LNCAP (cell line): ENCODE measurements around the gene ACYP1.

Experiments
- TF ChIP-seq, protein P1 (sequence below): fragments of 450-650 bp; IDR thresholded peaks from 2 replicates; pipeline ENCODE4 v1.5.1; 2017; ENCODE audit warnings: mild to moderate bottlenecking

ACYP1 gene

DNA sequence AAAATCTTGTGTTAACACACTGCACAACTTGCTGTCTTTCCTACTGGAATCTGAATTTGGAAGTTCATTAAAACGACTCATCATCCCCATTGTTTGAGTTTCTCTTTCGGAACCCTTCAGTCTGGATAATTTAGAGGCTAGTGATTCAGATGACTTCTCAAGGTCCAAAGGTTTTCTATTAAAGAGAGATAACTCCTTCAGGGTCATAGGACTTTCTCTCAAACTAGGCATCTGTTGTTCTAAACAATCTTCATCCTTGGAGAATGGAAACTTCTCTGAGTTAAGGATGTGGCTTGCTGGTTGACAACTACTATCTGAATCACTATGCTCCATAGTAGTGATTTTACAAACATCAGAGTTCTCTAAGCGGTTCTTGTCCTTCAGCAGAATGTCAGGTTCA, 16.9 kb downstream of the ACYP1 start:
- TF ChIP-seq, protein P1, sequence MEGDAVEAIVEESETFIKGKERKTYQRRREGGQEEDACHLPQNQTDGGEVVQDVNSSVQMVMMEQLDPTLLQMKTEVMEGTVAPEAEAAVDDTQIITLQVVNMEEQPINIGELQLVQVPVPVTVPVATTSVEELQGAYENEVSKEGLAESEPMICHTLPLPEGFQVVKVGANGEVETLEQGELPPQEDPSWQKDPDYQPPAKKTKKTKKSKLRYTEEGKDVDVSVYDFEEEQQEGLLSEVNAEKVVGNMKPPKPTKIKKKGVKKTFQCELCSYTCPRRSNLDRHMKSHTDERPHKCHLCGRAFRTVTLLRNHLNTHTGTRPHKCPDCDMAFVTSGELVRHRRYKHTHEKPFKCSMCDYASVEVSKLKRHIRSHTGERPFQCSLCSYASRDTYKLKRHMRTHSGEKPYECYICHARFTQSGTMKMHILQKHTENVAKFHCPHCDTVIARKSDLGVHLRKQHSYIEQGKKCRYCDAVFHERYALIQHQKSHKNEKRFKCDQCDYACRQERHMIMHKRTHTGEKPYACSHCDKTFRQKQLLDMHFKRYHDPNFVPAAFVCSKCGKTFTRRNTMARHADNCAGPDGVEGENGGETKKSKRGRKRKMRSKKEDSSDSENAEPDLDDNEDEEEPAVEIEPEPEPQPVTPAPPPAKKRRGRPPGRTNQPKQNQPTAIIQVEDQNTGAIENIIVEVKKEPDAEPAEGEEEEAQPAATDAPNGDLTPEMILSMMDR: no peak

DNA sequence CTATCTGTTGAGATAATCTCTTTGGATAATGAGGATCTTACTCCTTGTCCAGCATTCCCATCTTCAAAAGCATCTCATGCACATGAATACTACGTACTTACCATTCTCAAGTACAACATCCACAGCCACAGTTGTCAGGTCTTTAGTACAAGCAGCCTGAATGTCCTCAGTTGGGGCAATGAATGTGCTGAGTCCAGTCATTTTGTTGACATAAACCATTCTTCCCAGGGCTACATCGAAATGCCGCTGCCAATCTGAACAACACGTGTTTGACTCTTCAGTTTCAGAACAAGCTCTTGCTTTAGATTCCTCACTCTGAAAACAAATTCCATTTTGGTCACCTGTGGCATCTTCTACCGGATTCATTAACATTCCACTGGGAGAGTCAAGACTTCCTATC, 17.5 kb downstream of the ACYP1 start:
- TF ChIP-seq, protein P1: no peak

DNA sequence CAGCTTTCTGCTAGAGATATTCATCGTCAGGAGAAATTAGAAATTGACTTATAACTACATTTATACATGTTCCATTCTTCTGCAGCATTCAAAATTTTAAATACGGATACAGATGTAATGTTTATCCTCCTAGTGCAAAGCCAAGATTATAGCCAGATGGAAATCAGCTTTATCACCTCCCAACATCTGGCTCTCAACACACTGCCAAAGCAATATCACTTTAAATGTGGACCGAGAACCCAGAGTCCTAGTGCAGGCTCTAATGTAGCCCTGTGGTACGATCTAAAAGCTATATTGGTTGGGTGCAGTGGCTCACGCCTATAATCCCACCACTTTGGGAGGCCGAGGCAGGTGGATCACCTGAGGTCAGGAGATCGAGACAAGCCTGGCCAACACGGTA, 19.1 kb downstream of the ACYP1 start:
- TF ChIP-seq, protein P1: no peak

DNA sequence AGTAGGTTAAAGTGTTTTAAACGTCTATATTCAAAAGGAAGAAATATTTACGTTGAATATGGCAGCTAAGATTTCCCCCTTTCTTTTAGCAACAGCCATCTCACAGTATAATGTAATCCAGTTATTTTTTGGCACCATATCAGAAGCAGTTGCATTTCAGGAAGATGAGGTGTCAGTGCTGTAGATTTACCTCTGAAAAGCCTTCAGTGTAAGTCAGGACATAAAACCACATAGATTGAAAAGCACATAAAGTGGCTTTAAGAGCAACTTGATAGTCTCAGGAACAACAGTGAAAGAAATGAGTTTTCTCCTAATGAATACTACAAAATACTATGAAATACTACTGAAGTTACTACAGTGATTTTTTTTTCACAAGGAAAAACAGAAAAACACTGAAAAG, 19.5 kb downstream of the ACYP1 start:
- TF ChIP-seq, protein P1: no peak

DNA sequence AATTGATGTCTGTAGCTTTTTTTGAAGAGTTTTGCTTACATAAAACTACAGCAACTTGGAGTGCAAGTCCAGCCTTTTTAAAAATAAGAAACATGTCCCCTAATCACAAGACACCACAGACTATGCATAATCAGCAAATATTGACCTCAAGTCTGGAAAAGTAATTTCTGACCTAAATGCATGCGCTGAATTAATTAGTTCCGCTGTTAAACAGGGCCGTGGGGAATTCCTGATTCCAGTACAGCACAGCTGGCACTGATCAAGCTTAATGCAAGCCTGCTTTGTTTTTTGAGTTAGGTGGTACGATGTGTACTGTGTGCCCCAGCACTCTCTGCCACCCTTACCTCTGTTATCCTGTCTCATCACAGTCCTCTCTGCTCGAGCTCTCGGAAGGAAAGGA, 21.8 kb downstream of the ACYP1 start:
- TF ChIP-seq, protein P1: no peak

DNA sequence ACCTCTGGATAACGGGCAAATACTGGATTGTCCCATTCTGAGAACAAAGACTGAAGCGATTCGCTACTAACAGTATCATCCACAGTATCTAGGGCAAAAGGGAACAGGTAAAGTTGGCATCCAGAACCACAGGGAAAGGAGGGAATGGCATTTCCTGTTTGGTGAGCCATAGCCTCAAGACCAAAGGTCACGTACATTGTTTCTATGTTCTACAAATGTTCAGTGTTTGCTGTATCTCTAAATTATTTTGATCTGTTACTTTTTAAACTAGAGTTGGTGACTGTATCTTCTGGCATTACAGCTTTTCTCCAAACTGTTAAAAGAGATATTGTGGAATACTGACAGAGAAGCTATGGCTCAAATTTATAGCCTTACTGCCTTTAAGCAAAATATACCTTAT, 22.2 kb downstream of the ACYP1 start:
- TF ChIP-seq, protein P1: no peak

DNA sequence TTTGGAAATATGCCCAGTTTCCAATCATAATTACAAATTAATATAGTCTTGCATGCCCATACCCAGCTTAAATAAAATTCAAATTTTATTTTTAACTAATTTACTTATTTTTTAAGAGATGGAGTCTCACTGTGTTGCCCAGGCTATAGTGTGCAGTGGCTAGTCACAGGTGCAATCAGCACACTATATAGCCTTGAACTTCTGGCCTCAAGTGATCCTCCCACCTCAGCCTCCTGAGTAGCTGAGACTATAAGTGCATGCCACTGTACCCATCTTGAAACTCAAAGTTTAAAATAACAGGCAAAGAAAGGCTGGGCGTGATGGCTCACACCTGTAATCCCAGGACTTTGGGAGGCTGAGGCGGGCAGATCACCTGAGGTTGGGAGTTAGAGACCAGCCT, 22.9 kb downstream of the ACYP1 start:
- TF ChIP-seq, protein P1: no peak

DNA sequence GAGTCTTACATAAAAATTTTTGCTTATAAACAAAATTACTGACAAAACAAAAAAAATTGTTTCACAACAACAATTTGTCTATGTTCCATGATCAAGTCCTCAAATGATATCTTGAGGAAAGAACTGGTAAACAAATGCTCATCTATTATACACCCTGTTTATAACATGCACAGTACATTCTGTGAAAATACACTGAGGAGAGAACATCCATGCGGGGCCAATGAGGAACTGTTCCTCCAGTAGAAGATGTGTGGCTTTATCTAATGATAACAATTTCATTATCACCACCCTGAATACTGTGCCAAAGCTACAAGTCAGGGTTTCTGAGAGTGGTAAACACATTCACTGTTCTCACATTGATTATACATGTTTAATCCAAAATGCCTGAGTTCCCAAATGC, 23.3 kb downstream of the ACYP1 start:
- TF ChIP-seq, protein P1: no peak
